Vagina (tissue), 2 donors: Measurements from ENCODE around the gene DSCAML1. TPM values are rescaled to one million over a fixed set of nuclear protein-coding genes. Genes with fewer than 3 reads are reported as not detected.

Source experiments
- DNase-seq, 2 donors: peaks; one replicate each; pipeline ENCODE4 v3.0.0-alpha.2; 2017; ENCODE audit errors: extremely low spot score in 2 of 2
- H3K27ac ChIP-seq: fragments of 200-600 bp; sonication (generic); one replicate; pipeline ENCODE4 v1.5.1; 2019
- H3K27me3 ChIP-seq: fragments of 200-600 bp; sonication (generic); one replicate; pipeline ENCODE4 v1.5.1; 2019
- H3K36me3 ChIP-seq, 2 donors: fragments of 200-600 bp; sonication (generic); one replicate each; pipeline ENCODE4 v1.5.1; 2017 to 2019
- H3K4me1 ChIP-seq: fragments of 200-600 bp; sonication (generic); one replicate; pipeline ENCODE4 v1.5.1; 2019
- H3K4me3 ChIP-seq, 2 donors: fragments of 200-600 bp; sonication (generic); 1 replicate in 1 of 2; 2 replicates in 1 of 2; pipeline ENCODE4 v1.5.1; 2016 to 2019
- H3K9me3 ChIP-seq: fragments of 200-600 bp; sonication (generic); one replicate; pipeline ENCODE4 v1.5.1; 2019
- CTCF ChIP-seq, 3 experiments: fragments of 450-650 bp in 2 of 3; fragments of 200-600 bp in 1 of 3; sonication (generic) in 1 of 3; IDR thresholded peaks; one replicate each; pipeline ENCODE4 v1.5.1; 2017 to 2019; ENCODE audit warnings: antibody characterized with exemption in 3 of 3, mild to moderate bottlenecking in 2 of 3, moderate library complexity in 2 of 3
- POLR2A ChIP-seq, 2 donors: fragments of 450-650 bp; IDR thresholded peaks; one replicate each; pipeline ENCODE4 v1.6.1; 2017; ENCODE audit warnings: antibody characterized with exemption in 2 of 2, mild to moderate bottlenecking in 2 of 2, moderate library complexity in 2 of 2
- POLR2AphosphoS5 ChIP-seq, 2 donors: sonication (generic); formaldehyde crosslinking; IDR thresholded peaks; one replicate each; pipeline ENCODE4 v1.9.0; 2017; ENCODE audit warnings: antibody characterized with exemption in 2 of 2, mild to moderate bottlenecking in 2 of 2, low read depth in 1 of 2; ENCODE audit not compliant: insufficient read depth in 1 of 2
- intact Hi-C: fragments of 100-400 bp; cut with DNase I; formaldehyde crosslinking; loops from one replicate; pipeline ENCODE4 v1.15.1; 2023
- total RNA-seq: library from RNA; depleted of rRNA; stranded (reverse); fragments of >200 nt; gene quantifications from one replicate; pipeline ENCODE4 v1.2.3, GENCODE V29; 2016

The DSCAML1 gene
- total RNA-seq, 1 donor from 2014 or later, result 0.25 TPM

GRCh38 chr11:117647207-117647606 is 149.8 kb downstream of the DSCAML1 start:
- DNase-seq, result no peak
- intact Hi-C loops, result no loop called here
- no peak overlapping the region for H3K27ac ChIP-seq
- H3K4me3 ChIP-seq, result no peak overlapping the region
- no peaks in the 10 kb centered on the region for H3K27me3 ChIP-seq
- TF ChIP-seq POLR2AphosphoS5 (IDR thresholded peaks at IDR 0.05; ENCODE audit: insufficient read depth in 1 of 2, low read depth in 1 of 2), result no peak
- no peak for TF ChIP-seq POLR2A (IDR thresholded peaks at IDR 0.05)
- TF ChIP-seq CTCF (IDR thresholded peaks at IDR 0.05), result no peak
- H3K4me1 ChIP-seq, result no peaks in the 10 kb centered on the region
- no peaks in the 10 kb centered on the region for H3K36me3 ChIP-seq
- H3K9me3 ChIP-seq, result no peaks in the 10 kb centered on the region

- Histone ChIP-seq H3K27me3 (no peaks in the 10 kb centered on the region), H3K9me3 (no peaks in the 10 kb centered on the region), H3K4me3 (no peak overlapping the region), H3K4me1 (no peaks in the 10 kb centered on the region), H3K36me3 (no peaks in the 10 kb centered on the region), H3K27ac (no peak overlapping the region)
- intact Hi-C loops, result no loop called here
- no peak for TF ChIP-seq POLR2A (IDR thresholded peaks at IDR 0.05)
- TF ChIP-seq POLR2AphosphoS5 (IDR thresholded peaks at IDR 0.05; ENCODE audit: insufficient read depth in 1 of 2, low read depth in 1 of 2), result no peak
- TF ChIP-seq CTCF (IDR thresholded peaks at IDR 0.05), result no peak
- DNase-seq, result no peak
These were observed 150.6 kb downstream of the DSCAML1 start for GRCh38 chr11:117646411-117646810.

- intact Hi-C loops, result no loop called here
These were observed 152.4 kb downstream of the DSCAML1 start for GRCh38 chr11:117644403-117645155.

GRCh38 chr11:117643606-117644300 is 153.3 kb downstream of the DSCAML1 start:
- no peaks in the 10 kb centered on the region for H3K36me3 ChIP-seq
- no peaks in the 10 kb centered on the region for H3K4me1 ChIP-seq
- no peaks in the 10 kb centered on the region for H3K9me3 ChIP-seq
- no peak overlapping the region for H3K4me3 ChIP-seq
- DNase-seq, result no peak
- intact Hi-C loops, result no loop called here
- H3K27ac ChIP-seq, result no peak overlapping the region
- no peaks in the 10 kb centered on the region for H3K27me3 ChIP-seq
- TF ChIP-seq POLR2AphosphoS5 (IDR thresholded peaks at IDR 0.05; ENCODE audit: insufficient read depth in 1 of 2, low read depth in 1 of 2) (no peak), CTCF (IDR thresholded peaks at IDR 0.05) (no peak), POLR2A (IDR thresholded peaks at IDR 0.05) (no peak)

More at GRCh38 chr11:117644403-117645155, 152.4 kb downstream of the DSCAML1 start:
- no peaks in the 10 kb centered on the region for H3K27me3 ChIP-seq
- H3K27ac ChIP-seq, result no peak overlapping the region
- H3K36me3 ChIP-seq, result no peaks in the 10 kb centered on the region
- no peaks in the 10 kb centered on the region for H3K9me3 ChIP-seq
- no peak for TF ChIP-seq POLR2AphosphoS5 (IDR thresholded peaks at IDR 0.05; ENCODE audit: insufficient read depth in 1 of 2, low read depth in 1 of 2)
- TF ChIP-seq POLR2A (IDR thresholded peaks at IDR 0.05), result no peak
- TF ChIP-seq CTCF (IDR thresholded peaks at IDR 0.05), result no peak
- no peak overlapping the region for H3K4me3 ChIP-seq
- no peak for DNase-seq
- no peaks in the 10 kb centered on the region for H3K4me1 ChIP-seq

- no peaks in the 10 kb centered on the region for H3K9me3 ChIP-seq
- H3K4me1 ChIP-seq, result no peaks in the 10 kb centered on the region
- DNase-seq, result no peak
- no peaks in the 10 kb centered on the region for H3K36me3 ChIP-seq
- no peaks in the 10 kb centered on the region for H3K27me3 ChIP-seq
- TF ChIP-seq POLR2AphosphoS5 (IDR thresholded peaks at IDR 0.05; ENCODE audit: insufficient read depth in 1 of 2, low read depth in 1 of 2) (no peak), CTCF (IDR thresholded peaks at IDR 0.05) (no peak), POLR2A (IDR thresholded peaks at IDR 0.05) (no peak)
- no peak overlapping the region for H3K4me3 ChIP-seq
- intact Hi-C loops, result no loop called here
- no peak overlapping the region for H3K27ac ChIP-seq
These were observed 154.2 kb downstream of the DSCAML1 start for GRCh38 chr11:117642835-117643234.
